GM12864 (cell line): ENCODE data around the gene OLIG1.

ENCODE experiments used
- DNase-seq: peaks from one replicate; pipeline ENCODE4 v3.0.0-alpha.2; 2011; ENCODE audit warnings: low read depth
- H3K4me3 ChIP-seq: 2 replicates; pipeline ENCODE4 v1.5.1; 2011; ENCODE audit warnings: mild to moderate bottlenecking, low read depth, low read length, control low read depth
- TF ChIP-seq, protein P1 (sequence below): IDR thresholded peaks from 2 replicates; pipeline ENCODE4 v1.5.1; 2011; ENCODE audit warnings: low read depth, mild to moderate bottlenecking, moderate library complexity, low read length, control low read depth, inconsistent platforms; ENCODE audit errors: missing control alignments

The OLIG1 gene, protein sequence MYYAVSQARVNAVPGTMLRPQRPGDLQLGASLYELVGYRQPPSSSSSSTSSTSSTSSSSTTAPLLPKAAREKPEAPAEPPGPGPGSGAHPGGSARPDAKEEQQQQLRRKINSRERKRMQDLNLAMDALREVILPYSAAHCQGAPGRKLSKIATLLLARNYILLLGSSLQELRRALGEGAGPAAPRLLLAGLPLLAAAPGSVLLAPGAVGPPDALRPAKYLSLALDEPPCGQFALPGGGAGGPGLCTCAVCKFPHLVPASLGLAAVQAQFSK

GRCh38 chr21:33069994-33070743 lies at the start of gene OLIG1:
Gene OLIG1, plus strand, starts transcription at chr21:33070141. Its CDS starts 106 bp downstream, at chr21:33070247.
- TF ChIP-seq, protein P1, sequence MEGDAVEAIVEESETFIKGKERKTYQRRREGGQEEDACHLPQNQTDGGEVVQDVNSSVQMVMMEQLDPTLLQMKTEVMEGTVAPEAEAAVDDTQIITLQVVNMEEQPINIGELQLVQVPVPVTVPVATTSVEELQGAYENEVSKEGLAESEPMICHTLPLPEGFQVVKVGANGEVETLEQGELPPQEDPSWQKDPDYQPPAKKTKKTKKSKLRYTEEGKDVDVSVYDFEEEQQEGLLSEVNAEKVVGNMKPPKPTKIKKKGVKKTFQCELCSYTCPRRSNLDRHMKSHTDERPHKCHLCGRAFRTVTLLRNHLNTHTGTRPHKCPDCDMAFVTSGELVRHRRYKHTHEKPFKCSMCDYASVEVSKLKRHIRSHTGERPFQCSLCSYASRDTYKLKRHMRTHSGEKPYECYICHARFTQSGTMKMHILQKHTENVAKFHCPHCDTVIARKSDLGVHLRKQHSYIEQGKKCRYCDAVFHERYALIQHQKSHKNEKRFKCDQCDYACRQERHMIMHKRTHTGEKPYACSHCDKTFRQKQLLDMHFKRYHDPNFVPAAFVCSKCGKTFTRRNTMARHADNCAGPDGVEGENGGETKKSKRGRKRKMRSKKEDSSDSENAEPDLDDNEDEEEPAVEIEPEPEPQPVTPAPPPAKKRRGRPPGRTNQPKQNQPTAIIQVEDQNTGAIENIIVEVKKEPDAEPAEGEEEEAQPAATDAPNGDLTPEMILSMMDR, result no peak
- no peak for DNase-seq
- H3K4me3 ChIP-seq, result no peak within 1 kb of the TSS

DNA sequence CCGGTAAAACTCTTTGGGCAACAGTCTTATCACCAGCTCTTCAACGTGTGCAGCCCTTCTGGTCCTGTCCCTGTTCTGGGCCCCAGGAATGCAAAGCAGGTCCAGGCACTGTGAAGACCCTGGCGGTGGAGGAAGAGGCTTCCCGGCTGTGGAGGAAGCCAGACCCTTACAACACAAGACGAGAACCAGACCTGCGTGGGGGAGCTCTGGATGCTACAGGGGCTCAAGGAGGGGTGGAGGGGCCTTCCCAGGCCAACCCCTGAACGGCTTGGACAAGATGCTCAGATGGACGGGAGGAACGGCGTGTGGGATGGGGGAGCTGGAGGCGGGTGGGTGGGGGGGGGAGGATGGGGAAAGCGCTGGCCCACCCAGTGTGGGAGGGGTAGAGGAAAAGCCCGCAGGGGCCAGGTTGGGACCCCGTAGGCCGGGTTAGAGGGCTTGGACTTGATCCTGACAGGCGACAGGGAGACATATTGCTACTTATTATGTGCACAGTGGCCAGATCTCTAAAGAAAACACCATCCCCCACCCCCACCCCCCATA lies 49.3 kb upstream of the OLIG1 start:
- no peak overlapping the region for H3K4me3 ChIP-seq
- TF ChIP-seq, protein P1, result no peak

GRCh38 chr21:33021150-33021549 lies 48.8 kb upstream of the OLIG1 start:
- TF ChIP-seq, protein P1, result no peak
- no peak overlapping the region for H3K4me3 ChIP-seq
- no peak for DNase-seq

More for the DNA sequence above, 49.3 kb upstream of the OLIG1 start:
- no peak for DNase-seq

GRCh38 chr21:33021667-33022066 lies 48.3 kb upstream of the OLIG1 start:
- TF ChIP-seq, protein P1, result no peak

DNA sequence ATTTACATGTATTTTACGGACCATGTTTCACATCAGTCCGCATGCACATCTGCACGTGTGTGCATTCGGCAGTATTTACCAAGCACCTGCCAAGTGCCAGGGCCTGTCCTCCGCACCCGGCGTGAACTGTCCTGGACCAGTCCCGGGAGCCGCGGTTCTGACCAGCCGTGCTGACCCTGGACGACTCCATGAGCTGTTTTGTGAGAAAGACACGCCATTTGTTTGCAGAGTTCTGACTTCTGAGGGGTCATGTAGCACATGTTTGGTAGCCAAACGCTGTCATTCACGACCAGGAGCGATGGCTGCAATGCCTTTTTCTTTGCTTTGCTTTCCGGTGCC lies 47.5 kb upstream of the OLIG1 start:
- TF ChIP-seq, protein P1, result no peak
- no peak overlapping the region for H3K4me3 ChIP-seq
- no peak for DNase-seq

More at GRCh38 chr21:33021667-33022066, 48.3 kb upstream of the OLIG1 start:
- no peak for DNase-seq
- no peak overlapping the region for H3K4me3 ChIP-seq

GRCh38 chr21:33022828-33023573 lies 46.9 kb upstream of the OLIG1 start:
- no peak for DNase-seq
- H3K4me3 ChIP-seq, result no peak overlapping the region
- TF ChIP-seq, protein P1, result no peak
